Loucy (cell line): ENCODE results near the gene PRKCZ.

Source experiments
- EZH2phosphoT487 ChIP-seq: fragments of 200-600 bp; IDR thresholded peaks from 2 replicates; pipeline ENCODE4 v1.6.1; 2018; ENCODE audit warnings: antibody characterized with exemption, mild to moderate bottlenecking, moderate library complexity, borderline replicate concordance
- TF ChIP-seq, protein P1 (sequence below): fragments of 200-600 bp; sonication (generic); conservative IDR thresholded peaks from 2 replicates; pipeline ENCODE4 v1.5.1; 2014; ENCODE audit warnings: mild to moderate bottlenecking, antibody characterized with exemption, low read length

DNA sequence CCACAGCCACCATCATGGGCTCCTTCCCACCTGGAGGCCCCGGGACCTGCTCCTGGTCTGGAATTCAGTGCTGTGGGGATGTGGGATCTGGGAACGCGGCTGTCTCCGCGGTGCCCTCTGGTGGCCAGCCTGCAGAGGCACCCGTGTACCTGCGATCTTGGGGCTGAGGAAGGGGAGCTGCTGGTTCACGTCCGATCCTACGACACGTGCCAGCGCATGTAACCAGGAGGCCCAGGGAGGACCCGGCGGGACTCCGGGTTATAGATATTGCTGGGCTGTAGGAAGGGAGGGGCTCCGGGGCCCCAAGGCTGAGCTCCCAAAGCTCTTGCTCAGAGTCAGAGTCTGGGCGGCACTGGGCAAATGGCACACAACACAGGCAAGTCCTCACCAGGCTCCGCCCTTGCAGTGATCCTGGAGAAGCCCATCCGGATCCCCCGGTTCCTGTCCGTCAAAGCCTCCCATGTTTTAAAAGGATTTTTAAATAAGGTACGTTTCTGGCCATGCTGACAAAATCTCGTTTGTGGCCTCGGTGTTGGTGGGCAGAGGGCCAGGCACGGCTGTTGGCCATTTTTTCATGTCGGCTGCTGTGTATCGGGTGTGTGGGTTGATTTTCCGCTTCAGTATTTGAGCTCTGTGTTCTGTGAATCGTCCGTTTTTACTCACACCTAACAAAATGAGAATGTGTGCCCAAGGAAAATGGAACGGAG is 124.3 kb downstream of the PRKCZ start:
- TF ChIP-seq, protein P1, sequence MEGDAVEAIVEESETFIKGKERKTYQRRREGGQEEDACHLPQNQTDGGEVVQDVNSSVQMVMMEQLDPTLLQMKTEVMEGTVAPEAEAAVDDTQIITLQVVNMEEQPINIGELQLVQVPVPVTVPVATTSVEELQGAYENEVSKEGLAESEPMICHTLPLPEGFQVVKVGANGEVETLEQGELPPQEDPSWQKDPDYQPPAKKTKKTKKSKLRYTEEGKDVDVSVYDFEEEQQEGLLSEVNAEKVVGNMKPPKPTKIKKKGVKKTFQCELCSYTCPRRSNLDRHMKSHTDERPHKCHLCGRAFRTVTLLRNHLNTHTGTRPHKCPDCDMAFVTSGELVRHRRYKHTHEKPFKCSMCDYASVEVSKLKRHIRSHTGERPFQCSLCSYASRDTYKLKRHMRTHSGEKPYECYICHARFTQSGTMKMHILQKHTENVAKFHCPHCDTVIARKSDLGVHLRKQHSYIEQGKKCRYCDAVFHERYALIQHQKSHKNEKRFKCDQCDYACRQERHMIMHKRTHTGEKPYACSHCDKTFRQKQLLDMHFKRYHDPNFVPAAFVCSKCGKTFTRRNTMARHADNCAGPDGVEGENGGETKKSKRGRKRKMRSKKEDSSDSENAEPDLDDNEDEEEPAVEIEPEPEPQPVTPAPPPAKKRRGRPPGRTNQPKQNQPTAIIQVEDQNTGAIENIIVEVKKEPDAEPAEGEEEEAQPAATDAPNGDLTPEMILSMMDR = peak; percentile 86
- no peak for TF ChIP-seq EZH2phosphoT487
